Mesenteric fat pad (tissue), 1 donor: Measurements from ENCODE around the gene PEX26. TPM values are rescaled to one million over a fixed set of nuclear protein-coding genes. Genes with fewer than 3 reads are reported as not detected.
"Not testable (repeated sequence)": the region's sequence is repeated elsewhere in the genome, so short reads cannot be mapped to it uniquely, and the experiment has no call there.

Experiments
- DNase-seq: peaks from one replicate; pipeline ENCODE4 v3.0.0-alpha.2; 2020; ENCODE audit warnings: low spot score
- total RNA-seq: library from RNA; stranded (reverse); fragmentation: NEBNext Ultra II Directional; extraction: Animal tissue kit (Norgen Biotek cat#: 25700); gene quantifications from one replicate; pipeline ENCODE4 v1.2.1, GENCODE V29; 2021
- donor health status: DM: yes; HTN: yes; CAD: no.

Gene PEX26
- total RNA-seq, 1 donor from 2014 or later = 35.9 TPM

DNA sequence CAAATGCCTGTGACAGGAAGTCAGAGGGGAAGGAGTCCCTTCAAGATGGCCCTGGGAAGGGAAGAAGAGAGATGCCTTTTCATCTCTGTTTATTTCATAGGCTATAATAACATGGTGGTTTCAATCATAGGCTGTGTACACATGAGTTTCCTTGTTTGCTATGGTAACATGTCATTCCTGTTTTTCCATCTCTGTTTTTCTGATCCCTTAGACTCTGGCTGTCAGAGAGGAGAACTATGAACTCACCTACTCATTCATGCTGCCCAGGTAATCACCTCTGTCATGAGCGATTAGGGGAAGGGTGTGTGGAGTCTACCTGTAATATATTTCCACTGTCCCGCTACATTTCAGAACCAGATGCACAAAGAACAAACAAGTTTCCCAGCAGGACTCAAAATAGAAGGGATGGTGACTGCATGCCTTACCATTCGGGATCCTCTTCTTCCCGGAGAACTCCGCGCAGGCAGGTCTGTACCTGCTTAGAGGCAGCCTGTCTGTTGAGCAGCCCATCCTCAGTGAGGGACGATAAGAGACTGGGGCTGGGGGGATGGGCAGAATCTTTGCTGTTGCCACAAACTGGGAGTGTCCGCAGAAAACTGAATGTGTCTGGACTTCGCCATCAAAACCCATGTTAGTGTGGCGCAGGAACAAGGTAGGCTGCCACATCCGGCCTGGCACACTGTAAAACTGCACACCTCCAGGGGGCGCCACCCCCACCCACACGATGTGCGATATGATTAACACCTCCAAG is 7.1 kb upstream of the PEX26 start:
- no peak for DNase-seq

DNA sequence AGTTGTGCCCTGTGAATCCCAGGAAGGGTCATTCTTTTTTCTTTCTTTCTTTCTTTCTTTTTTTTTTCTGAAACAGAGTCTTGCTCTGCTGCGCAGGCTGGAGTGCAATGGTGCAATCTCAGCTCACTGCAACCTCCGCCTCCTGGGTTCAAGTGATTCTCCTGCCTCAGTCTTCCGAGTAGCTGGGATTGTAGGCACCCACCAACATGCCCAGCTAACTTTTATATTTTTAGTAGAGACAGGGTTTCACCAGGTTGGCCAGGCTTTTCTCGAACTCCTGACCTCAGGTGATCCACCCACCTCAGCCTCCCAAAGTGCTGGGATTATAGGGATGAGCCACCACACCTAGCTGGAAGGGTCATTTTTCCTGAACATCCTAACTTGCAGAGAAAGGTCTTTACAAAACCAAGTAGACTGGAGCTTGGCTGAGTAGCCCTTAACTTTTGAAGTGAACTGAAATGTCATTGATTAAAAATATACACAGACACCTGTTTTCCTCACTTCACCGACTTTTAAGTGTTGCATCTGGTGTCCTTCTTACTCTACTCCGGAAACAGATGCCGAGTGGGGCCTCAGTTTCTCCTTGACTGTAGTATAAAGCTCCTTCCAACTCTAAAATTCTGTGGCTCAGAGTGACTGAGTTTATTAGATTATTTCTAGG is 6.4 kb upstream of the PEX26 start:
- DNase-seq = not testable (repeated sequence)

DNA sequence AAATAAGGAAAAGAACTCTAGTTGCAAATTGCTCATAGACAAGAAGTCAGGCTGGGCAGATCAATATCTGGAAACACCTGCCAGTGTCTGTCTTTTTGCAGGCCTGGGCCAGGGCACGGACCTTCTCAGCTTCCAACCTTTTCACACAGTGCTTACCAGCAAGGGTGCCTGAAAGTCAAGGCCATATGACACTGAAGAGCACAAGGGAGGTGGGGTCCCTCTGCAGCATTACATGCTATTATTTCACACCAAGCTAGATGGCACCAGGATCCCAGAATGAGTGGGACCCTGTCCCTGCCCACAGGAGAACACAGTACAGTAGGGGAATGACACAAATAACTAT is 5.9 kb upstream of the PEX26 start:
- no peak for DNase-seq

DNA sequence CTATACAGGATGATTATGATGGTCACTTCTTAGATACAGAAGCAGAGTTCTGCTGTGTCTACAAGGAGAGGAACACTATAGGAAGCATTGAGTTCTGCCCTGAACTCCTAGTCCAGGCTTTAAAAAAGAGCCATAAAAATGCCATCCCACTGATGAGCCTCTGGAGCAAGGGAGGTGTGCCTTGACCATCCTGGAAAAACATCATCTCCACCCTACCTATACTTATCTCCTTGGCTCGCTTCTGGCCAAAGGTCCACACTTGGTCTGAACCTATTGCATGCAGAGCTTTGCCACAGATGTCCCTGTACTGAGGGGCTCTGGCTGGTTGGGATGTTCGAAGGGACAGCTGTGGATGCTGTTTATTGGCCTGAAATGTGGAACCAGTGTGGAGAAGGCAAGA is 4.3 kb upstream of the PEX26 start:
- no peak for DNase-seq

DNA sequence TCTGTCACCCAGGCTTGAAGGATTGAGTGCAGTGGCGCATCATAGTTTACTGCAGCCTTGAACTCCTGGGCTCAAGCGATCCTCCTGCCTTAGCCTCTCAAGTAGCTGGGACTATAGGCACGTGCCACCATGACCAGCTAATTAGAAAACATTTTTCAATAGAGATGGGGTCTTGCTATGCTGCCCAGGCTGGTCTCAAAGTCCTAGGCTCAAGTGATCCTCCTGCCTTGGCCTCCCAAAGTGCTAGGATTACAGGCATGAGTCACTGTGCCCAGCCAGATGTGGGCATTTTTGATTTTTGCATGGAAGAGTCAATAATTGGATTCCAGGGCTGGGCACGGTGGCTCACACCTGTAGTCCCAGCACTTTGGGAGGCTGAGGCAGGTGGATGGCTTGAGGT is 3.9 kb upstream of the PEX26 start:
- DNase-seq = not testable (repeated sequence)

DNA sequence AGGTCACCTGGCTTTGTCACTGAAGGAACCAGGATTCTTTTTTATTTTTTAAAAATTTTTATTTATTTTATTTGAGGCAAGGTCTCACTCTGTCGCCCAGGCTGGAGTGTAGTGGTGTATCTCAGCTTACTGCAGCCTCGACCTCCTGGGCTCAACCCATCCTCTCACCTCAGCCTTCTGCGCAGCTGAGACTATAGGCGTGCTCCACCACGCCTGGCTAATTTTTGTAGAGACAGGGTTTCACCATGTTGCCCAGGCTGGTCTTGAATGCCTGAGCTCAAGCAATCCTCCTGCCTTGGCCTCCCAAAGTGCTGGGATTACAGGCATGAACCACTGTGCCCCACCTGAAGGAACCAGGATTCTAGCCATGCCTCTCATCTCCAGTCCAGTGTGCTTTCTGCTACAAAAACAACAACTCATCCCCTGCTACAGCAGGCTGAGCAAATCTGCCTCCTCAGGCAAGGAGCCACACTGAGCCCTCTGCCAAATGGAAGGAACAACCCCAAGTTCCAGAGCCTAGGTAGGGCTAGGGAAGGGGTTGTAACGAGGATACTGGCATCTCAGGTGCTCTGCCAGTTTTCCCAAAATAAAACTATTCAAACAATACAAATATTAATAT is 2.6 kb upstream of the PEX26 start:
- DNase-seq = peak; percentile 37

DNA sequence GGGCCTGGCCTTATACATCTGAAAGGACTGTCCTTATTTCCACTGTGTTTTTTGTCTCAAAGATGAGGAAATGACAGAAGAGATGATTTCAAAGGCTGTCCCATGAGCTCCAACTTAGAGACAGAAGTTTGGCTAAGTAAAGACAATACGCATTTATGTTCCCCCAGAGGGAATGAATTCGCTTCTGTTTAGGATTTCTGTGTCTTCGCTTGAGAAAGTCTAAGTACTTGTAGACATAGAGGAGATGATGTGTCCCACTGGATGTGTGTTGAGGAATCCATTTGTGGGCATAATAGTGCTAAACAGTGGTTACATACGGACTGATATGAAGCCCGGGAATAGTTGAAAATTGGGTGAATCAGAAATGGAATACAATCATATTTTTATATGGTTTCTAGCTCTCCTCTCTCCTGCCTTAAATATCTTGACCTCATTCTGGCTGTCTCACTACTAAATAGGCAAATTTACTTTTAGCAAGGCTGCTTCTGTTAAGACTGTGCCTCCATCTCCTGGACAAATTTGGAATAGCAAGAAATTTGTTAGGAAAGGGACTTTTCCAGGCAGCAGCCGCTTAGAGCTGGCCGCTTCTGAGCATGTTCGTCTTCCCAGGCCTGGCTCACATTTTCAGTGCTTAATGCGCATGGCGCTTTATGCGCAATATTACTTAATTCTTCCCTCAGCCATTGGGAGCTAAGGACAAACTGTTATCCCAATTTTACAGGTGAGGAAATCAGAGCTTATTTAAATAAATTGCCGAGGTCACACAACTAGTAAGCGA is 1.9 kb upstream of the PEX26 start:
- peak; percentile 57 for DNase-seq

DNA sequence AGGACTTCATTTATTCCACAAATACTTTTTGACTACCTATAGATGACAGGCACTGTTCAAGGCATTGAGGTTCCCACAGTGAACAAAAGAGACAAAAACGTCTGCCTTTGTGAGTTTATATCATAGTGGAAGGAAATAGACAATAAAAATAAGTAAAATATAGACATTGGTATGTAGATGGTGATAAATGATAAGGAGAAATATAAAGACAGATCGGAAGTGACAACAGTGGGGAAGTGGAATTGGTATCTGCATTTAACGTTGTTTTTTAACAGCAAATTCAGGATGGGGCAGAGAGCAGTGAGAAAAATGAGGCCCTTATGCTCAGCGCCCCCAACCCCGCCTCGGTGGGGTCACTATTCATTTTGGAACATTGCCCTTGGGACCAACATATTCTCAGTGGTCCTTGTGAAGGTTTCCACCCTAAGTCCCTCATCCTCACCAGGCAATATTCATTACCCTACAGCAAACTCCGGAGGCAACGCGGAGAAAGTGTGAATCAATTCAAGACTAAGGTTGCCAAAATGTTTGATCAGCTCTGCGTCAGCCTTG is 627 bp upstream of the PEX26 start:
- no peak for DNase-seq

DNA sequence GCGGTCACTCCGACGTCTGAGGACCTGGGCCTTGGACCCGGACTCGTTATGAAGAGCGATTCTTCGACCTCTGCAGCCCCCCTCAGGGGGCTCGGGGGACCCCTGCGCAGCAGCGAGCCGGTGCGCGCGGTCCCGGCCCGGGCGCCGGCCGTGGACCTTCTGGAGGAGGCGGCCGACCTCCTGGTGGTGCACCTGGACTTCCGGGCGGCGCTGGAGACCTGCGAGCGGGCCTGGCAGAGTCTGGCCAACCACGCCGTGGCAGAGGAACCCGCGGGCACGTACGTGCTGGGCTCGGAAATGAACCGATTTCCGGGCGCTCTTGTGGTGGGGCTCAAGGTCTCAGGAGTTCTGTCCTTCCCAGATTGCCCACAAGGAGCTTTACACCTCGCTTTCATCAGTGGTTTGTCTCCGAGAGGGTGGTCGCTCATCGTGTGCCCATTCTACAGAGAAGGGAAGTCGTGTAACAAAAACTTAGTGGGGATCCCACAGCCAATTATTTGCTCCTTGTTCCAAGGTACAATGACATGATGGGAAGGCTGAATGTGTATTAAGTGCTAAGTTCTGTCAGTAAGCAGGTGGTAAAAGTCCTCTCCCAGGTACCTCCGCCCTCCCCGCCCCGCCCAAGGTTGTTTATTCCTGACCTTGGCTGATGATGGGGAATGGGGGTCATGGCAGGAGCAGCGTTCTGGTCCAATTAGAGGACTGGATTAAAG is 695 bp downstream of the PEX26 start:
- DNase-seq = peak; percentile 89

DNA sequence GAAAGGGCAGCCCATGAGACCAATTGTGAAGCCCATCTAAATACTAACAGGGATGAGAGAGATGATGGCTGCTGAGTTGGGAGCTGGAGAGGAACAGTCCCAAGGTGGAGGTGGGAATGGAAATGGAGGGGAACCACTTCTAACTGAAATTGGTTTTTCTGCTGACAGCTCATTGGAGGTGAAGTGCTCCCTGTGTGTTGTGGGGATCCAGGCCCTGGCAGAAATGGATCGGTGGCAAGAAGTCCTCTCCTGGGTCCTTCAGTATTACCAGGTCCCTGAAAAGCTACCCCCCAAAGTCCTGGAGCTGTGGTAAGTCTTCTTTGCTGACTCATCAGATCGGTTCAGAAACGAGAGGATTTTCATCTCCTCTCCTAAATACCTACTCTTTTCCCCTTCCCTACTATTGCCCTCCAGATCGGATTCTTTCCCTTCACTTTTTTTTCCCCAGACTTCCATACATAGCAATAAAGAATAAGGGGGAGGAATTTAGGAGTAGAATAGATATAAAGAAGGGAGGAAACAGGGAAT is 2.0 kb downstream of the PEX26 start:
- peak; percentile 24 for DNase-seq

DNA sequence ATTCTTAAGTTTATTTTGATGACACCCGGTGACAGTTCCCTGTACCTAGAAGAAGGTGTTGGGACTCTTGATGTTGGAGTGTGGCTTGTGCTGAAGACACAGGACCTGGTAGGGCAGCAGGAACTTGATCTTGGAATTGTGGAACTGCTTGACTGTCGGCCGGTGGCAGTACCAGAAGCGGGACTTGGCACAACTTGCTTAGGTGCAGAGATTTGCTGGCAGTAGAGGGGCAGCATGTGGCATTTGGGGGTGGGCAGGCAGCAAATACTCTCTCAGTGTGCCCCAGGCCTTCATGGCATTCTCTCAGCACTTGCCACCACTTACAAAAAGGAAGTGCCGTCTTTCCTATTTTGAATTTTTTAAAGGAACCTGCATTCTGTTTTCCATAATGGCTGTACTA is 3.6 kb downstream of the PEX26 start:
- peak; percentile 47 for DNase-seq

DNA sequence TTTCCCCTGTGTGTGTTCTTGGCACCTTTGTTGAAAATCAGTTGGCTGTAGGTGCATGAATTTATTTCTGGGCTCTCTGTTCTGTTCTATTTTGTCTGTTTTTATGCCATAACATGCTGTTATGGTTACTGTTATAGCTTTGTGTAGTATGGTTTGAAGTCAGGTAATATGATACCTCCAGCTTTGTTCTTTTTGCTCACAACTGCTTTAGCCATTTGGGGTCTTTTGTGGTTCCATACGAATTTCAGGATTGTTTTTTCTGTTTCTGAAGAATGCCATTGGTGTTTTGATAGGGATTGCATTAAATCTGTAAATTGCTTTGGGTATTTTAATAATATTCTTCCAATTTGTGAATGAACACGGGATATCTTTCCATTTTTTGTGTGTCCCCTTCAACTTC is 4.7 kb downstream of the PEX26 start:
- no peak for DNase-seq

DNA sequence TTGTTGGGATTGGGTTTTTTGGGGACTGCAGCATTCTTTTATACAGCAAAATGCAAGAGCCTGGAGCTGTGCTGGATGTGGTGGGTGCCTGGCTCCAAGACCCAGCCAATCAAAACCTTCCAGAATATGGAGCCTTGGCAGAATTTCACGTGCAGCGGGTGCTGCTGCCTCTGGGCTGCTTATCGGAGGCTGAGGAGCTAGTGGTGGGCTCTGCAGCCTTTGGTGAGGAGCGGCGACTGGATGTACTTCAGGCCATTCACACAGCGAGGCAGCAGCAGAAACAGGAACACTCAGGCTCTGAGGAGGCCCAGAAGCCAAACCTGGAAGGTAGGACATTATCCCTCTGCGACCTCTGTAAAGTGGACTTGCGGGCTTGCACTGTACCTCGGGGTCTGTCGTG is 5.6 kb downstream of the PEX26 start:
- peak; percentile 45 for DNase-seq

DNA sequence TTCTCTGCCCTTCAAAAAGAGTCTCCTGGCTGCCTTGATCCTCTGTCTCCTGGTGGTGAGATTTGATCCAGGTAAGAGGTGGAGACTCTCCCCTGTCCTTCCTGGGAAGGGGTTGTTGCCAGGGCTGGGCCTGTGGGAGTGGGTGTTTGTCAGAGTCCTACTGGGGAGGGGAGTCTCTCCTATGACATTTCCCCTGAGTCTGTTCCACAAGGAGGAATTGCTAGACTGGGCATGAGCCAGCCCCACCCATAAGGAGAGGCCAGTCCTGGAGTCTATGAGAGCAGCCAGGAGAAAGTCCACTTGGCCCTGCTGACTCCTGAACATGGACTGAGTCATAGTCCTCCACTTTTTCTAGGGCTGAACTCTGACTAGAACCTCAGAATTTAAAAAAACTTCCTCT is 7.4 kb downstream of the PEX26 start:
- DNase-seq = peak; percentile 64

DNA sequence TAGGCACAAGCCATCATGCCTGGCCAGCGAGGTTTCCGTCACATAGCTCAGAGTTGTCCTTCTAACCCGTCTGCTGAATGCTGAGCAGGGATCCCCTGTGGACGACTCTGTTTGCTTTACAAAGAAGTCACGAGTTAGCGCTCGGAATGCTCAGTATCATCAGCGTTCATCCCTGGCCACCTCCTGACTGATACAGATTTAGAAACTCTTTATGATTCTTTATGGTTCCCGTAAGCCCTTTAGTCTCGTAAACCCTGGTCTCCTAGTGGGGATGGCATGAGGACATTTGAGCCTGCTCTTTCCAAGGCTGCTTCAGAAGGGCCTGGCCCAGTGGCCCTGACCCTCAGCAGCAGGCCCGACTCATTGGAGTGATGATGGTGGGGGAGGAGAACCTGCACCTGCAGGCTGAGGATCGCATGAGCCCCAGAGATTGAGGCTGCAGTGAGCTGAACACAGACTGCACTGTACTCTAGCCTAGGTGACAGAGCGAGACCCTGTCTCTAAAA is 9.6 kb downstream of the PEX26 start:
- peak; percentile 45 for DNase-seq

DNA sequence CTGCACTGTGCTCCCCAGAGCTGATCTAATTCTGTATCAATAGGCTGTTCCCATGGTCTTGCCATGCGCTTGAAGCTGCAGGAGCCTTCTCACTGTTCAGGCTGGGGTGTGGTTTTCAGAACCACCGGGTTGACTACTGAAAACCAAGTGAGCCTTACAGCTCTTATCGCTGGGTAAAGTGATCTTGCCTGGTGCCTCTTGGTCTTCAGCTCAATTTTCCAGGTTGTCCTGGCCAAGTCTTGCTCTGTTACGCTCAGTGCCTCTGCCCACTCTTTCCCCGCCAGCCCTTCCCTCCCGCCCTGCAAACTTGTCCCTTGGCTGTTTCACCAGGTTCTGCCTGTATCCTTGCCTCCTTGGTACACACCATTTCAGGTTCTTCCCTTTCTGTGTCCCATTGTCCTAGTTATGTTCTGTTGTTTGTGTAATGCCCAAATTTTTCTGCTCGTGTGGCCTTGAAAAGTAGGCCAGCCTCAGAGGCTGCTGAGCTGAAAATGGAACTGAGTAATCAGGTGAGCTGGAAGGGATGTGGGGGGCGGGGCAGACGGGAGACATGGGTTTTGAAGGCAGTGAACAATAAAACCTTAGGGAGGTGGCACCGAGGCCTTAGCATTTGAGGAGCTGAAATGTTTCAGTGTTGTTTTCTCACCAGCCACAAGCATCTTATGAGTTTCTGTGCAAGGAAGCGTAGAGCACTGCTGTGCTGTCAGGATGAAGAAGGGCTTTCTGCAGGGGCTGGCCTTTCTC is 11.2 kb downstream of the PEX26 start:
- DNase-seq = peak; percentile 55

DNA sequence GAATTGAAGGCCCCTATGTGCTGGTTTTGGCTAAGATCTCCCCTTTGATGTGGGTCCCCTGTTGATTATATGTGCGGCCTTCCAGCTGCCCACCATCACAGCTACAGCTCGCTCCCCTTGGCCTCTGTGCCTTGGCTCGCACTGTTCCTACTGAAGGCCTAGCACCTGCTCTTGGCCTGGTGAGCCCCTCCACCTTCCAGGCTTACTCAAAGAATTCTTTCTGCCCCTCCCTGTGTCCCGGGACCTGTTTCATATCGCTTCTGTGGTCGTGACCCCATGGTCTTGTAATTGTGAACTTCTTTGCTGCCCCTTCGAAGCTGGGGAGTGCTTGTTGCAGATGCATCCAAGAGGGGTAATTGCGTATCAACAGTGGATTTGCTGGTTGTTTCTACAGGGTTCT is 12.5 kb downstream of the PEX26 start:
- DNase-seq = peak; percentile 68

DNA sequence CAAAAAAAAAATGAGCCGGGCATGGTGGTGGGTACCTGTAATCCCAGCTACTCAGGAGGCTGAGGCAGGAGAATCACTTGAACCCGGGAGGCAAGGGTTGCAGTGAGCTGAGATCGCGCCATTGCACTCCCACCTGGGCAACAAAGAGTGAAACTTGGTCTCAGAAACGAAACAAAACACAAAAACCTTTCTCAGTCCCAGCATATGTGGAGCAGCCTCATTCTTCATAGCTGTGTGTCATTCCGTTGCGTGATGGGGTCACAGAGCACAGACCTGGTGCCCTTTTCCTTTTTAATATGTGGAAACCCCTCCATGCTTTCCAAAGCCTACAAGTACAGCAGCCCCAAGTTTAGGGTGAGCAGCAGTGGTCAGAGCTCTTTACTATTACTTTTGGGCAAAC is 13.7 kb downstream of the PEX26 start:
- no peak for DNase-seq

DNA sequence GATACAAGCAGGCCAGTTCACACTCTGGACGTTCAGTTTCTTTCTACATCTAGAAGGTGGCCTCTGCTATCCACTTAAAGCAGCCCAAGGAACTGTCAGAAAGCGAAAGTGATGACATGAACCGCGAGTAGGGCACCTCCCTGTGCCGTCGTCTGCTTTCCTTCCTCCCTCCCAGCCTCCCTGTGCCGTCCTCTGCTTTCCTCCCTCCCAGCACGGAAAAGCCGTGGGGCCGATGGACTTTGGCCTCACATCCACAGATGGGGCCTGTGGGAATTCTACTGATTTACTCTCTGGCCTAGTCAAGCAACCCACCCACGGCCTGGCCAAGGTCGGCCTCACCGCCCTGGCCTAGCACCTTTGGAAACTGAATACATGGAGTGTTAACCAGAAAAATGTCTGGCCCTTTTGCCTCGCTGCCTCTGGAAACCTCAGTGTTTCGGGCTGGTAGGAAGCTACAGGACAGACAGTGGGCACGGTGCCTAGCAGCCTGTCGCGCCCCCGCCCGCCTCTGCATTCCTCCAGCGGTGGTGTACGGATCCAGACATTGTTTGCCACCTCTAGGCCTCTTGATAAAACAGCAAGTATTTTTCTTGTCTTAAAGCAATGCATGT is 14.2 kb downstream of the PEX26 start:
- DNase-seq = peak; percentile 90
